Measurements from ENCODE around the gene IGF2BP3. TPM values are rescaled to one million over a fixed set of nuclear protein-coding genes. Genes with fewer than 3 reads are reported as not detected.

IGF2BP3 gene
- total RNA-seq, 4 donors from 2014 or later, result 0.13 to 0.35 TPM; not detected in 2

- no peak overlapping the region for H3K27ac ChIP-seq
- no peak for ATAC-seq
- no peak overlapping the region for H3K4me3 ChIP-seq
- TF ChIP-seq CTCF (IDR thresholded peaks at IDR 0.05) (no peak), POLR2A (IDR thresholded peaks at IDR 0.05) (no peak), POLR2AphosphoS5 (IDR thresholded peaks at IDR 0.05) (no peak), EP300 (IDR thresholded peaks at IDR 0.05) (no peak)
- 51 to 58% methylated on average over 4 of the region's 4 CpGs for WGBS, 2 donors (ENCODE audit: low coverage in 1 of 2)
- H3K27me3 ChIP-seq, result no peaks in the 10 kb centered on the region
- H3K36me3 ChIP-seq, result peaks cover 0 to 3% of the 10 kb centered on the region in 2 donors
- no peaks in the 10 kb centered on the region for H3K9me3 ChIP-seq
- peaks cover 0 to 6% (median 0%) of the 10 kb centered on the region in 3 donors for H3K4me1 ChIP-seq
Observed at GRCh38 chr7:23487670-23488069, 17.4 kb upstream of the IGF2BP3 start.

GRCh38 chr7:23486002-23486773, 15.9 kb upstream of the IGF2BP3 start:
- Histone ChIP-seq H3K4me3 (no peak overlapping the region), H3K36me3 (peaks cover 0 to 3% of the 10 kb centered on the region in 2 donors), H3K9me3 (no peaks in the 10 kb centered on the region), H3K4me1 (peaks cover 0 to 6% (median 0%) of the 10 kb centered on the region in 3 donors), H3K27ac (no peak overlapping the region), H3K27me3 (peaks cover 4% of the 10 kb centered on the region)
- TF ChIP-seq POLR2AphosphoS5 (IDR thresholded peaks at IDR 0.05) (no peak), CTCF (IDR thresholded peaks at IDR 0.05) (no peak), EP300 (IDR thresholded peaks at IDR 0.05) (no peak), POLR2A (IDR thresholded peaks at IDR 0.05) (no peak)
- whole genome bisulfite sequencing, 2 donors (ENCODE audit: low coverage in 1 of 2), result 72 to 92% methylated on average over 6 to 13 of the region's 13 CpGs
- no peak for ATAC-seq

- H3K36me3 ChIP-seq, result no peaks in the 10 kb centered on the region
- H3K27me3 ChIP-seq, result peaks cover 38% of the 10 kb centered on the region
- H3K4me3 ChIP-seq, result no peak overlapping the region
- no peak for ATAC-seq
- TF ChIP-seq POLR2AphosphoS5 (IDR thresholded peaks at IDR 0.05) (no peak), CTCF (IDR thresholded peaks at IDR 0.05) (no peak), POLR2A (IDR thresholded peaks at IDR 0.05) (no peak), EP300 (IDR thresholded peaks at IDR 0.05) (no peak)
- H3K27ac ChIP-seq, result no peak overlapping the region
- no peaks in the 10 kb centered on the region for H3K4me1 ChIP-seq
- WGBS, 2 donors (ENCODE audit: low coverage in 1 of 2), result 91 to 100% methylated on average over 4 of the region's 4 CpGs
- H3K9me3 ChIP-seq, result no peaks in the 10 kb centered on the region
Observed at GRCh38 chr7:23482686-23483085, 12.4 kb upstream of the IGF2BP3 start.

GRCh38 chr7:23477962-23478866, 7.9 kb upstream of the IGF2BP3 start:
- ATAC-seq, result no peak
- WGBS, 2 donors (ENCODE audit: low coverage in 1 of 2), result 83 to 91% methylated on average over 6 of the region's 6 CpGs

More at GRCh38 chr7:23477962-23478866, 7.9 kb upstream of the IGF2BP3 start:
- Histone ChIP-seq H3K9me3 (peaks cover 0 to 4% (median 0%) of the 10 kb centered on the region in 3 donors), H3K36me3 (no peaks in the 10 kb centered on the region), H3K4me3 (no peak overlapping the region), H3K4me1 (peaks cover 0 to 15% (median 9%) of the 10 kb centered on the region in 3 donors), H3K27me3 (peaks cover 83% of the 10 kb centered on the region), H3K27ac (no peak overlapping the region)
- peak; percentile 47 for TF ChIP-seq POLR2AphosphoS5 (IDR thresholded peaks at IDR 0.05)
- TF ChIP-seq CTCF (IDR thresholded peaks at IDR 0.05), result no peak

Data from gastroesophageal sphincter (tissue), 4 donors.